AG09309 (cell line): ENCODE data around the gene ASPM.

Source experiments
- DNase-seq: peaks from one replicate; pipeline ENCODE4 v3.0.0-alpha.2; 2010; ENCODE audit warnings: low read depth
- H3K4me3 ChIP-seq: 2 replicates; pipeline ENCODE4 v1.5.1; 2011; ENCODE audit warnings: mild to moderate bottlenecking, low read depth, low read length, moderate library complexity; ENCODE audit not compliant: control insufficient read depth
- CTCF ChIP-seq: IDR thresholded peaks from 2 replicates; pipeline ENCODE4 v1.5.1; 2011; ENCODE audit warnings: mild to moderate bottlenecking, low read depth, low read length, inconsistent platforms; ENCODE audit not compliant: insufficient read depth, control insufficient read depth; ENCODE audit errors: missing control alignments

ASPM gene

GRCh38 chr1:197073978-197074377, 72.5 kb downstream of the ASPM start:
- TF ChIP-seq CTCF: no peak
- no peak for DNase-seq
- H3K4me3 ChIP-seq: no peak overlapping the region

DNA sequence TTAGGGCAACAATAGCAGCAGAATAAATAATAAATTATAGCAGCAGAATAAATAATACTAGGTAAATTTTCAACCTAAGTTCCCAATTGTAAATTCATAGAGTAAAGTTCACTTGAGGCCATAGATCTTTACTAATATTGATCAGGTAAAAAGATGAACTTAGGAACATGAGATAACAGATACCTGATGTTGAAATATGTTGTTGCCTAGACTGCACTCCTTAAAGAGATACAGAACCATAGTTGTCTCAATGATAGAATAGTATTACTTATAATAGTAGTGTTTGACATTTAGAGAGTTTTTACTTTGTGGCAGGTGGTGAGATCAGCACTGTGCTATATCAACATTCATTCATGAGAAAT, 79.0 kb downstream of the ASPM start:
- DNase-seq: no peak
- H3K4me3 ChIP-seq: no peak overlapping the region
- TF ChIP-seq CTCF: no peak

GRCh38 chr1:197066719-197067456, 79.6 kb downstream of the ASPM start, which contains the start of gene F13B:
Gene F13B (minus strand): TSS chr1:197067260. CDS start chr1:197067223, 37 bp downstream.
- no peak for DNase-seq
- TF ChIP-seq CTCF: peak; percentile 5
- H3K4me3 ChIP-seq: no peak within 1 kb of the TSS

GRCh38 chr1:197066277-197066676, 80.2 kb downstream of the ASPM start:
- no peak overlapping the region for H3K4me3 ChIP-seq
- no peak for DNase-seq
- TF ChIP-seq CTCF: no peak

DNA sequence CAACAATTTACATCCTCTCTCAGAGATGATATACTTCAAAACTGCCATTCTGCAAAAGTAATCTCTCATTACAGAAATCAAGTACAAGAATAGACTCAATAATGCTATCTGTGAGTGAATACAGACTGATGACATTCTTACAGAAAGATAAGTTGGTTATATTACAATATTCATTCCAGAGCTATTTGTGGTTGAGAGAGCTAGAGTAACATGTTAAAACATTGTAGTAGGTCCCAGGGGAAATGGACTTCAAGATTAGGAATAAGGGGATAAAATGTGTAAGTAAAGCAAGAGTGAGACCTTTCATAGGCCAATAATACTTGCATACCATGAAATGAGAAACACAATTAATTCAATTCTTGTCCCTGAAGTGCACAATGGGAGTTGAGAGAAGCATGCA, 80.9 kb downstream of the ASPM start:
- TF ChIP-seq CTCF: no peak
- H3K4me3 ChIP-seq: no peak overlapping the region
- DNase-seq: peak; percentile 38

DNA sequence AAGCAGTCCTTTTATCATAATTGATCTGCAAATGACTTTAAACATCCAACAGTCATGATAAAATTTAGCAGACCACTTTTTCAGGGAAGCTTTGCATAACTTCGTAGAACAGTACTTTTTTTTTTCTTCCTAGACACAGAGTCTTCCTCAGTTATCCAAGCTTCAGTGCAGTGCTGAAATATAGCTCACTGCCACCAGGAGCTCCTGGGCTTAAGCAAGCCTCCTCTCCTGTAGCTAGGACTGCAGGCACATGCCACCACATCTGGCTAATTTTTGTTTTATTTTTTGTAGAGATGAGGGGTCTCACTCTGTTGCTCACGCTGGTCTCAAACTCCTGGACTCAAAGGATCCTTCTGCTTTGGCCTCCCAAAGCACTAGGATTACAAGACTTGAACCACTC, 83.3 kb downstream of the ASPM start:
- TF ChIP-seq CTCF: no peak
- DNase-seq: no peak
- H3K4me3 ChIP-seq: no peak overlapping the region
